ENCODE results near the gene ARHGAP15. TPM values are rescaled to one million over a fixed set of nuclear protein-coding genes. Genes with fewer than 3 reads are reported as not detected.

The ARHGAP15 gene
- total RNA-seq, 1 experiment from 2014 or later, result 0.42 TPM

DNA sequence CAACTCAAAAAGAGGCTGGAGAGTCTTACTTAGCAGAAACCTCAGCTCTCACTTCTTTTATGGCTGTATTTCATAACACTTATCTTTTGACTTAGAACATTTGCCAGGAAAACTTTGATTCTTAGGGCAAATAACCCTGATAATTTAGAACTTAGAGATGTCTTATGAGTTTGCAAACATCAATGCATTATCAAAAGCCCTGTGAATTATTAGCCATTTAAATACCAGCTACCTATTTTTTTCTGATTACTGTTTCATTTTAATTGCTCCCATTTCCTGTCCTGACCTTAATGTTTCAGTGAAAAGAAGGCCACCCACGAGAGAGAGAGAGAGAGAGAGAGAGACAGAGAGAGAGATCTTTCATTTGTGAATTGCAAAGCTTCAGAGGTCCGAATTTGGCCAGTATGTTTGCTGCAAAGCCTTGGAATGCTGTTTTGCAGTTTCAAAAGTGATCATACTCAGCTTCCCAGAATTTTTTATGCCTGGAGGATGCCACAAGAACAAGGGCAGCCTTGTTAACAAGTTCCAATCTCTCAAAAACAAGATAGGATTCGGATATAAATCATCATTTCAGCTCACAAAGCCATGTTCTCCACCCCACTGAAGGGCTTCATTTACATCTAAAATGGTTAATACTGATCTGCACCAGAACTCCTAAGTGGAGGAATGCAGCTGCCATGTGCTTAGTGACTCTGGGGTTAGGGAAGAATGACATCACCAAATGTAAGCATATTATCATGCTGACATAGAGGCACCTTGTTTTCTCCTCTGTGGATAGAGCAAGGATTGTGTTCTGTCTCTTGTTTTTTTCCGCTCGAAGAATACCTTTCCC lies 478.2 kb downstream of the ARHGAP15 start:
- H3K4me2 ChIP-seq (ENCODE audit: low read length), result no peak overlapping the region
- no peaks in the 10 kb centered on the region for H3K9me3 ChIP-seq (ENCODE audit: control insufficient read depth in 1 of 2, insufficient read depth in 1 of 2, low read depth in 1 of 2, low read length in 2 of 2)
- CTCF ChIA-PET, result no interaction called here
- no peak overlapping the region for H3K9ac ChIP-seq (ENCODE audit: low read length)
- POLR2A ChIA-PET, result no interaction called here
- no peak overlapping the region for H3K27ac ChIP-seq (ENCODE audit: low read depth, low read length)
- H3K4me3 ChIP-seq (replicated peaks in 1 of 2; ENCODE audit: low read depth in 1 of 2, low read length in 2 of 2), result no peak overlapping the region
- RAD21 ChIA-PET (ENCODE audit: low non-redundant PET in 1 of 2, low total read pairs in 2 of 2, uncharacterized antibody in 2 of 2, unreplicated experiment in 2 of 2), result no interaction called here
- H4K20me1 ChIP-seq (ENCODE audit: insufficient read depth), result no peaks in the 10 kb centered on the region
- TF ChIP-seq EGR1 (IDR thresholded peaks at IDR 0.05; ENCODE audit: low read depth), result no peak
- no peak for TF ChIP-seq EZH2 (IDR thresholded peaks at IDR 0.05)
- TF ChIP-seq RAD21 (IDR thresholded peaks at IDR 0.05; ENCODE audit: low read depth), result no peak
- no peak for TF ChIP-seq JUND (IDR thresholded peaks at IDR 0.05)
- TF ChIP-seq, protein P1, sequence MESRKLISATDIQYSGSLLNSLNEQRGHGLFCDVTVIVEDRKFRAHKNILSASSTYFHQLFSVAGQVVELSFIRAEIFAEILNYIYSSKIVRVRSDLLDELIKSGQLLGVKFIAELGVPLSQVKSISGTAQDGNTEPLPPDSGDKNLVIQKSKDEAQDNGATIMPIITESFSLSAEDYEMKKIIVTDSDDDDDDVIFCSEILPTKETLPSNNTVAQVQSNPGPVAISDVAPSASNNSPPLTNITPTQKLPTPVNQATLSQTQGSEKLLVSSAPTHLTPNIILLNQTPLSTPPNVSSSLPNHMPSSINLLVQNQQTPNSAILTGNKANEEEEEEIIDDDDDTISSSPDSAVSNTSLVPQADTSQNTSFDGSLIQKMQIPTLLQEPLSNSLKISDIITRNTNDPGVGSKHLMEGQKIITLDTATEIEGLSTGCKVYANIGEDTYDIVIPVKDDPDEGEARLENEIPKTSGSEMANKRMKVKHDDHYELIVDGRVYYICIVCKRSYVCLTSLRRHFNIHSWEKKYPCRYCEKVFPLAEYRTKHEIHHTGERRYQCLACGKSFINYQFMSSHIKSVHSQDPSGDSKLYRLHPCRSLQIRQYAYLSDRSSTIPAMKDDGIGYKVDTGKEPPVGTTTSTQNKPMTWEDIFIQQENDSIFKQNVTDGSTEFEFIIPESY (IDR thresholded peaks at IDR 0.05; ENCODE audit: extremely low read depth, insufficient replicate concordance, low read length), result no peak
- TF ChIP-seq ZFX (IDR thresholded peaks at IDR 0.05), result no peak
- no peak for TF ChIP-seq POLR2AphosphoS5 (IDR thresholded peaks at IDR 0.05; ENCODE audit: low read depth, low read length)
- no peak for TF ChIP-seq SIN3A (IDR thresholded peaks at IDR 0.05; ENCODE audit: low read depth)
- H3K27me3 ChIP-seq (ENCODE audit: insufficient read depth, low read length), result 0 out of 2 replicates have a peak, but pooled peaks cover 5% of the 10 kb centered on the region
- H3K36me3 ChIP-seq (ENCODE audit: control insufficient read depth in 1 of 2, insufficient read depth in 2 of 2, low read length in 2 of 2), result no peaks in the 10 kb centered on the region
- no peak overlapping the region for H2AFZ ChIP-seq (ENCODE audit: low read depth, low read length, poor library complexity, severe bottlenecking)
- ATAC-seq (no peak), DNase-seq (ENCODE audit: low read depth, low spot score) (no peak)
- H3K9me2 ChIP-seq (ENCODE audit: insufficient read depth), result no peaks in the 10 kb centered on the region
- no peaks in the 10 kb centered on the region for H3K79me2 ChIP-seq (ENCODE audit: insufficient read depth, low read length)
- H3K4me1 ChIP-seq (ENCODE audit: control insufficient read depth in 1 of 2, insufficient read depth in 2 of 2, low read length in 2 of 2), result no peaks in the 10 kb centered on the region
- intact Hi-C loops (cut with micrococcal nuclease), result no loop called here
- no TSS peak for BruUV-seq (replicated peaks)

DNA sequence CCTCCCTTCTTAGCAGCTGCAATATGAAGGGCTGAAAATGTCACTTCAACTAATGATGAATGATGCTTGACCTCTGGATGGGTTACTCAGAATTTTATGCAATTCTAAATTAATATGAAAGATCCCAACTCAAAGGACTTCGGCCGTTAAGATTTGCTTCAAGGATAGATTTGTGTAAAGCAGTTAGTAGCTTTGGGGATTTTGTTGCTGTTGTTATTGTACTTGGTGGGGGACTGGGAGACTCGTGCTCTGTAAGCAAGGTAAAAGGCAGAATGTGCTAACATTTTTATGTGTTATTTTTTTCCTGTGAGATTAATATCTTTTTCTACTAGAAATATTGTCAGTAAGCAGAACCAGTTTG lies 478.8 kb downstream of the ARHGAP15 start:
- TF ChIP-seq POLR2A (IDR thresholded peaks at IDR 0.05; ENCODE audit: borderline replicate concordance, extremely low read depth, insufficient read depth, insufficient read length), result no peak
- no peak for TF ChIP-seq SIN3A (IDR thresholded peaks at IDR 0.05; ENCODE audit: low read depth)
- no peak for TF ChIP-seq CBX3 (IDR thresholded peaks at IDR 0.05; ENCODE audit: low read depth)
- TF ChIP-seq YY1 (IDR thresholded peaks at IDR 0.05; ENCODE audit: extremely low read depth, insufficient replicate concordance, low read depth, low read length), result no peak
- H3K4me2 ChIP-seq (ENCODE audit: low read length), result no peak overlapping the region
- BruUV-seq (replicated peaks), result no TSS peak

More for the DNA sequence above, 478.8 kb downstream of the ARHGAP15 start:
- RAD21 ChIA-PET (ENCODE audit: low non-redundant PET in 1 of 2, low total read pairs in 2 of 2, uncharacterized antibody in 2 of 2, unreplicated experiment in 2 of 2), result no interaction called here
- H3K9me3 ChIP-seq (ENCODE audit: control insufficient read depth in 1 of 2, insufficient read depth in 1 of 2, low read depth in 1 of 2, low read length in 2 of 2), result no peaks in the 10 kb centered on the region
- H3K9me2 ChIP-seq (ENCODE audit: insufficient read depth), result no peaks in the 10 kb centered on the region
- no peak overlapping the region for H3K9ac ChIP-seq (ENCODE audit: low read length)
- 0 out of 2 replicates have a peak, but pooled peaks cover 4% of the 10 kb centered on the region for H3K27me3 ChIP-seq (ENCODE audit: insufficient read depth, low read length)
- no peaks in the 10 kb centered on the region for H4K20me1 ChIP-seq (ENCODE audit: insufficient read depth)
- no peaks in the 10 kb centered on the region for H3K79me2 ChIP-seq (ENCODE audit: insufficient read depth, low read length)
- H3K36me3 ChIP-seq (ENCODE audit: control insufficient read depth in 1 of 2, insufficient read depth in 2 of 2, low read length in 2 of 2), result no peaks in the 10 kb centered on the region
- no peak overlapping the region for H2AFZ ChIP-seq (ENCODE audit: low read depth, low read length, poor library complexity, severe bottlenecking)
- H3K4me1 ChIP-seq (ENCODE audit: control insufficient read depth in 1 of 2, insufficient read depth in 2 of 2, low read length in 2 of 2), result no peaks in the 10 kb centered on the region
- POLR2A ChIA-PET, result no interaction called here
- ATAC-seq (no peak), DNase-seq (ENCODE audit: low read depth, low spot score) (no peak)
- intact Hi-C loops (cut with micrococcal nuclease), result no loop called here
- CTCF ChIA-PET, result no interaction called here
- H3K27ac ChIP-seq (ENCODE audit: low read depth, low read length), result no peak overlapping the region
- H3K4me3 ChIP-seq (replicated peaks in 1 of 2; ENCODE audit: low read depth in 1 of 2, low read length in 2 of 2), result no peak overlapping the region
